Measurements from ENCODE around the gene ENPP6.

DNA sequence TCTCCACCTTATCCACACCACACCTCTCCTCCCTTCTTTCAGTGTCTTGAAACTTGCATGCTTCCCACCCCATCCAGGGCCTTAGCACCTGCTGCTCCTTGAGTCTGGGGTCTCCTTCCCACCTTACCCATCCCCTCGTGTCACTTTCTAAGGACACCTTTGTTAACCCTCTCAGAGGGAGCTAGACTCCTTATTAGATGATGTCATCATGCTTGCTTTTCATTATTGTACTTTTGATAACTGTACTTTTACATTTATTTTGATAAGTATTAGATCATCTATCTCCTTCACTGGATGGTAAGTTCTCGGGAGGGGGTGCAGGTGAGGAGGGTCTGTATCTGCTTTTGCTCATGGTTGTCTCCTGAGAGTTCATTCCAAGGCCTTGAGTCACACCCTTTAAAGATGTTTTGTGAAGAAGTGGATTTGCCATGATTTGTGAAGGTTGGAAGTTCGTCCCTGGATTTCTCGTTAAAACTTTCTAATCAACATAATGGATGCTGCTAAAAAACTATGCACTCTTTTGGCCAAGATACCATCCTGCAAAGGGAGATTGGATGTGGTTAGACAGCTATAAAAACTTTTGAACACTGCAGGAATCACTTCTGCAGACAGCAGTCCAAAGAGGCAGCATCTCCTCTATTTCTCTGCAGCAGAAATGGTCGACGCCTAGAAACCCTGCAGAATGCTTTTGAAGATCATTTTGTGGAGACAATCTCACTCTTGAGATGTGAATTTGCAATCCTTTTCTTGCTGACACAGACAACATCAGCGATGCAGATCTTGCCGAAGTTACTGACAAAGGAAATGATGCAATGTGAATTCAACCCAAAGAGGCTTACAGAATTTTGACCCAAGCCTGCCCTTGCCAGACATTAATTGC, 69.6 kb downstream of the ENPP6 start:
- TF ChIP-seq, protein P1, sequence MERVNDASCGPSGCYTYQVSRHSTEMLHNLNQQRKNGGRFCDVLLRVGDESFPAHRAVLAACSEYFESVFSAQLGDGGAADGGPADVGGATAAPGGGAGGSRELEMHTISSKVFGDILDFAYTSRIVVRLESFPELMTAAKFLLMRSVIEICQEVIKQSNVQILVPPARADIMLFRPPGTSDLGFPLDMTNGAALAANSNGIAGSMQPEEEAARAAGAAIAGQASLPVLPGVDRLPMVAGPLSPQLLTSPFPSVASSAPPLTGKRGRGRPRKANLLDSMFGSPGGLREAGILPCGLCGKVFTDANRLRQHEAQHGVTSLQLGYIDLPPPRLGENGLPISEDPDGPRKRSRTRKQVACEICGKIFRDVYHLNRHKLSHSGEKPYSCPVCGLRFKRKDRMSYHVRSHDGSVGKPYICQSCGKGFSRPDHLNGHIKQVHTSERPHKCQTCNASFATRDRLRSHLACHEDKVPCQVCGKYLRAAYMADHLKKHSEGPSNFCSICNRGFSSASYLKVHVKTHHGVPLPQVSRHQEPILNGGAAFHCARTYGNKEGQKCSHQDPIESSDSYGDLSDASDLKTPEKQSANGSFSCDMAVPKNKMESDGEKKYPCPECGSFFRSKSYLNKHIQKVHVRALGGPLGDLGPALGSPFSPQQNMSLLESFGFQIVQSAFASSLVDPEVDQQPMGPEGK (CRISPR knock-in tag; IDR thresholded peaks at IDR 0.05; ENCODE audit: borderline replicate concordance): no peak
- TF ChIP-seq, protein P2, sequence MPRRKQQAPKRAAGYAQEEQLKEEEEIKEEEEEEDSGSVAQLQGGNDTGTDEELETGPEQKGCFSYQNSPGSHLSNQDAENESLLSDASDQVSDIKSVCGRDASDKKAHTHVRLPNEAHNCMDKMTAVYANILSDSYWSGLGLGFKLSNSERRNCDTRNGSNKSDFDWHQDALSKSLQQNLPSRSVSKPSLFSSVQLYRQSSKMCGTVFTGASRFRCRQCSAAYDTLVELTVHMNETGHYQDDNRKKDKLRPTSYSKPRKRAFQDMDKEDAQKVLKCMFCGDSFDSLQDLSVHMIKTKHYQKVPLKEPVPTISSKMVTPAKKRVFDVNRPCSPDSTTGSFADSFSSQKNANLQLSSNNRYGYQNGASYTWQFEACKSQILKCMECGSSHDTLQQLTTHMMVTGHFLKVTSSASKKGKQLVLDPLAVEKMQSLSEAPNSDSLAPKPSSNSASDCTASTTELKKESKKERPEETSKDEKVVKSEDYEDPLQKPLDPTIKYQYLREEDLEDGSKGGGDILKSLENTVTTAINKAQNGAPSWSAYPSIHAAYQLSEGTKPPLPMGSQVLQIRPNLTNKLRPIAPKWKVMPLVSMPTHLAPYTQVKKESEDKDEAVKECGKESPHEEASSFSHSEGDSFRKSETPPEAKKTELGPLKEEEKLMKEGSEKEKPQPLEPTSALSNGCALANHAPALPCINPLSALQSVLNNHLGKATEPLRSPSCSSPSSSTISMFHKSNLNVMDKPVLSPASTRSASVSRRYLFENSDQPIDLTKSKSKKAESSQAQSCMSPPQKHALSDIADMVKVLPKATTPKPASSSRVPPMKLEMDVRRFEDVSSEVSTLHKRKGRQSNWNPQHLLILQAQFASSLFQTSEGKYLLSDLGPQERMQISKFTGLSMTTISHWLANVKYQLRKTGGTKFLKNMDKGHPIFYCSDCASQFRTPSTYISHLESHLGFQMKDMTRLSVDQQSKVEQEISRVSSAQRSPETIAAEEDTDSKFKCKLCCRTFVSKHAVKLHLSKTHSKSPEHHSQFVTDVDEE (CRISPR knock-in tag; IDR thresholded peaks at IDR 0.05): no peak
- TF ChIP-seq, protein P3, sequence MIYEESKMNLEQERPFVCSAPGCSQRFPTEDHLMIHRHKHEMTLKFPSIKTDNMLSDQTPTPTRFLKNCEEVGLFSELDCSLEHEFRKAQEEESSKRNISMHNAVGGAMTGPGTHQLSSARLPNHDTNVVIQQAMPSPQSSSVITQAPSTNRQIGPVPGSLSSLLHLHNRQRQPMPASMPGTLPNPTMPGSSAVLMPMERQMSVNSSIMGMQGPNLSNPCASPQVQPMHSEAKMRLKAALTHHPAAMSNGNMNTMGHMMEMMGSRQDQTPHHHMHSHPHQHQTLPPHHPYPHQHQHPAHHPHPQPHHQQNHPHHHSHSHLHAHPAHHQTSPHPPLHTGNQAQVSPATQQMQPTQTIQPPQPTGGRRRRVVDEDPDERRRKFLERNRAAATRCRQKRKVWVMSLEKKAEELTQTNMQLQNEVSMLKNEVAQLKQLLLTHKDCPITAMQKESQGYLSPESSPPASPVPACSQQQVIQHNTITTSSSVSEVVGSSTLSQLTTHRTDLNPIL (CRISPR knock-in tag; IDR thresholded peaks at IDR 0.05; ENCODE audit: low read depth): no peak
- TF ChIP-seq ZFP30 (CRISPR knock-in tag; IDR thresholded peaks at IDR 0.05) (no peak), ZNF8 (CRISPR knock-in tag; IDR thresholded peaks at IDR 0.05) (no peak)
